Gastrocnemius medialis (tissue), 4 donors: ENCODE data around the gene ADGRL3.

Experiments
- CTCF ChIP-seq, 5 experiments: fragments of 450-650 bp in 3 of 5; fragments of 200-600 bp in 2 of 5; sonication (generic) in 2 of 5; IDR thresholded peaks in 4 of 5; conservative IDR thresholded peaks in 1 of 5; 1 replicate in 4 of 5; 2 replicates in 1 of 5; pipeline ENCODE4 v1.5.1; 2016 to 2019; ENCODE audit warnings: antibody characterized with exemption in 5 of 5, mild to moderate bottlenecking in 3 of 5, moderate library complexity in 3 of 5
- POLR2A ChIP-seq, 2 donors: fragments of 450-650 bp; IDR thresholded peaks; one replicate each; pipeline ENCODE4 v1.6.1; 2017; ENCODE audit warnings: antibody characterized with exemption in 2 of 2, mild to moderate bottlenecking in 2 of 2, moderate library complexity in 2 of 2

- TF ChIP-seq CTCF (IDR thresholded peaks at IDR 0.05 in 4 of 5, conservative IDR thresholded peaks at IDR 0.05 in 1 of 5) (no peak), POLR2A (IDR thresholded peaks at IDR 0.05) (no peak)
Observed at GRCh38 chr4:61411241-61411640, 211.1 kb downstream of the ADGRL3 start.
